Nephron (organoid): ENCODE measurements around the gene TPD52L2.

Source experiments
- H3K27ac Mint-ChIP-seq, 3 experiments: 2 replicates each; pipeline ENCODE4 v1.8.0; 2020; ENCODE audit warnings: mixed read lengths in 3 of 3, mild to moderate bottlenecking in 2 of 3, moderate library complexity in 1 of 3
- H3K27me3 Mint-ChIP-seq: 2 replicates; pipeline ENCODE4 v1.8.0; 2021; ENCODE audit warnings: low read depth, mild to moderate bottlenecking, moderate library complexity, mixed read lengths
- H3K36me3 Mint-ChIP-seq: 2 replicates; pipeline ENCODE4 v1.8.0; 2020; ENCODE audit warnings: low read depth, mixed read lengths
- H3K4me1 Mint-ChIP-seq: 2 replicates; pipeline ENCODE4 v1.8.0; 2020; ENCODE audit warnings: mixed read lengths
- H3K4me3 Mint-ChIP-seq, 3 experiments: 2 replicates each; pipeline ENCODE4 v1.8.0; 2020; ENCODE audit warnings: mild to moderate bottlenecking in 3 of 3, mixed read lengths in 3 of 3, moderate library complexity in 2 of 3
- H3K9me3 Mint-ChIP-seq: 2 replicates; pipeline ENCODE4 v1.8.0; 2020; ENCODE audit warnings: mixed read lengths
- CTCF ChIP-seq, 3 experiments: fragments of 200-600 bp; sonication (generic); IDR thresholded peaks; one replicate each; pipeline ENCODE4 v1.5.0; 2021; ENCODE audit warnings: antibody characterized with exemption in 3 of 3; ENCODE audit not compliant: unreplicated experiment in 3 of 3

TPD52L2 gene

GRCh38 chr20:63886054-63886419 lies 21.0 kb downstream of the TPD52L2 start:
- Mint-ChIP-seq H3K4me3 (no peak overlapping the region), H3K9me3 (no peaks in the 10 kb centered on the region), H3K27ac (no peak overlapping the region), H3K36me3 (peaks cover 33% of the 10 kb centered on the region), H3K4me1 (no peaks in the 10 kb centered on the region), H3K27me3 (no peaks in the 10 kb centered on the region)
- no peak for TF ChIP-seq CTCF (IDR thresholded peaks at IDR 0.05; ENCODE audit: unreplicated experiment in 3 of 3)

GRCh38 chr20:63886921-63887320 lies 21.9 kb downstream of the TPD52L2 start:
- Mint-ChIP-seq H3K4me3 (no peak overlapping the region), H3K9me3 (no peaks in the 10 kb centered on the region)

GRCh38 chr20:63889241-63890200 lies 24.5 kb downstream of the TPD52L2 start:
- H3K36me3 Mint-ChIP-seq: peaks cover 32% of the 10 kb centered on the region
- peaks cover 5% of the 10 kb centered on the region for H3K4me1 Mint-ChIP-seq
- no peak overlapping the region for H3K4me3 Mint-ChIP-seq
- H3K9me3 Mint-ChIP-seq: no peaks in the 10 kb centered on the region
- no peak for TF ChIP-seq CTCF (IDR thresholded peaks at IDR 0.05; ENCODE audit: unreplicated experiment in 3 of 3)
- no peak overlapping the region for H3K27ac Mint-ChIP-seq
- H3K27me3 Mint-ChIP-seq: no peaks in the 10 kb centered on the region

More at GRCh38 chr20:63886921-63887320, 21.9 kb downstream of the TPD52L2 start:
- Mint-ChIP-seq H3K27me3 (no peaks in the 10 kb centered on the region), H3K27ac (no peak overlapping the region), H3K36me3 (peaks cover 38% of the 10 kb centered on the region), H3K4me1 (no peaks in the 10 kb centered on the region)
- TF ChIP-seq CTCF (IDR thresholded peaks at IDR 0.05; ENCODE audit: unreplicated experiment in 3 of 3): no peak

- Mint-ChIP-seq H3K9me3 (no peaks in the 10 kb centered on the region), H3K27me3 (no peaks in the 10 kb centered on the region), H3K27ac (no peak overlapping the region), H3K4me1 (peaks cover 5% of the 10 kb centered on the region), H3K4me3 (no peak overlapping the region), H3K36me3 (peaks cover 29% of the 10 kb centered on the region)
- TF ChIP-seq CTCF (IDR thresholded peaks at IDR 0.05; ENCODE audit: unreplicated experiment in 3 of 3): no peak
Observed at GRCh38 chr20:63890201-63890576, 25.1 kb downstream of the TPD52L2 start.

GRCh38 chr20:63890616-63891015 lies 25.5 kb downstream of the TPD52L2 start:
- no peaks in the 10 kb centered on the region for H3K9me3 Mint-ChIP-seq
- H3K4me3 Mint-ChIP-seq: no peak overlapping the region
- H3K27ac Mint-ChIP-seq: no peak overlapping the region
- peaks cover 29% of the 10 kb centered on the region for H3K36me3 Mint-ChIP-seq
- H3K27me3 Mint-ChIP-seq: no peaks in the 10 kb centered on the region
- TF ChIP-seq CTCF (IDR thresholded peaks at IDR 0.05; ENCODE audit: unreplicated experiment in 3 of 3): no peak
- H3K4me1 Mint-ChIP-seq: peaks cover 5% of the 10 kb centered on the region
